HEK293T (cell line): ENCODE measurements around the gene HOXC5.

Source experiments
- LEF1 ChIP-seq: fragments of 450-650 bp; IDR thresholded peaks from 2 replicates; pipeline ENCODE4 v1.6.1; 2017; ENCODE audit warnings: mild to moderate bottlenecking, borderline replicate concordance
- TARDBP ChIP-seq: fragments of 450-650 bp; IDR thresholded peaks from 2 replicates; pipeline ENCODE4 v1.6.1; 2016
- TF ChIP-seq, protein P1 (sequence below): fragments of 450-650 bp; IDR thresholded peaks from 2 replicates; pipeline ENCODE4 v1.6.1; 2016

- TF ChIP-seq, protein P1, sequence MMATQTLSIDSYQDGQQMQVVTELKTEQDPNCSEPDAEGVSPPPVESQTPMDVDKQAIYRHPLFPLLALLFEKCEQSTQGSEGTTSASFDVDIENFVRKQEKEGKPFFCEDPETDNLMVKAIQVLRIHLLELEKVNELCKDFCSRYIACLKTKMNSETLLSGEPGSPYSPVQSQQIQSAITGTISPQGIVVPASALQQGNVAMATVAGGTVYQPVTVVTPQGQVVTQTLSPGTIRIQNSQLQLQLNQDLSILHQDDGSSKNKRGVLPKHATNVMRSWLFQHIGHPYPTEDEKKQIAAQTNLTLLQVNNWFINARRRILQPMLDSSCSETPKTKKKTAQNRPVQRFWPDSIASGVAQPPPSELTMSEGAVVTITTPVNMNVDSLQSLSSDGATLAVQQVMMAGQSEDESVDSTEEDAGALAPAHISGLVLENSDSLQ, result no peak
- TF ChIP-seq LEF1 (no peak), TARDBP (no peak)
Observed at GRCh38 chr12:53993162-53994008, 39.5 kb upstream of the HOXC5 start.
